Hepatocyte (in vitro differentiated cells): ENCODE measurements around the gene ATP6V0E1. TPM values are rescaled to one million over a fixed set of nuclear protein-coding genes. Genes with fewer than 3 reads are reported as not detected.
"Not testable (repeated sequence)": the region's sequence is repeated elsewhere in the genome, so short reads cannot be mapped to it uniquely, and the experiment has no call there.

Experiments used
- DNase-seq: peaks from one replicate; pipeline ENCODE4 v3.0.0-alpha.2; 2016; ENCODE audit warnings: low spot score
- H2AFZ ChIP-seq: fragments of 200-600 bp; sonication (generic); 2 replicates; pipeline ENCODE4 v1.6.0; 2016; ENCODE audit warnings: antibody characterized with exemption, mild to moderate bottlenecking
- H3K27ac ChIP-seq: fragments of 200-600 bp; sonication (generic); 2 replicates; pipeline ENCODE4 v1.5.1; 2016; ENCODE audit warnings: mild to moderate bottlenecking
- H3K27me3 ChIP-seq: fragments of 200-600 bp; sonication (generic); 2 replicates; pipeline ENCODE4 v1.6.1; 2016
- H3K36me3 ChIP-seq: fragments of 200-600 bp; sonication (generic); replicated peaks from 2 replicates; pipeline ENCODE4 v1.5.1; 2016; ENCODE audit warnings: low read depth; ENCODE audit not compliant: insufficient read depth
- H3K4me1 ChIP-seq: fragments of 200-600 bp; sonication (generic); 2 replicates; pipeline ENCODE4 v1.5.1; 2016; ENCODE audit warnings: mild to moderate bottlenecking, moderate library complexity; ENCODE audit not compliant: insufficient read depth
- H3K4me2 ChIP-seq: fragments of 200-600 bp; sonication (generic); 2 replicates; pipeline ENCODE4 v1.6.0; 2016
- H3K4me3 ChIP-seq: fragments of 200-600 bp; sonication (generic); 2 replicates; pipeline ENCODE4 v1.5.1; 2016; ENCODE audit warnings: mild to moderate bottlenecking
- H3K79me2 ChIP-seq: fragments of 200-600 bp; sonication (generic); 2 replicates; pipeline ENCODE4 v1.6.0; 2017; ENCODE audit warnings: mild to moderate bottlenecking
- H3K9me2 ChIP-seq: fragments of 200-600 bp; sonication (generic); replicated peaks from 2 replicates; pipeline ENCODE4 v1.6.0; 2017; ENCODE audit warnings: mild to moderate bottlenecking; ENCODE audit not compliant: insufficient read depth
- H3K9me3 ChIP-seq: fragments of 200-600 bp; sonication (generic); 2 replicates; pipeline ENCODE4 v1.5.1; 2016; ENCODE audit warnings: low read depth, mild to moderate bottlenecking
- H4K20me1 ChIP-seq: fragments of 200-600 bp; sonication (generic); 2 replicates; pipeline ENCODE4 v1.6.0; 2016; ENCODE audit warnings: mild to moderate bottlenecking; ENCODE audit not compliant: insufficient read depth, poor library complexity, severe bottlenecking
- CTCF ChIP-seq: fragments of 200-600 bp; sonication (generic); IDR thresholded peaks from 2 replicates; pipeline ENCODE4 v1.5.1; 2016; ENCODE audit warnings: antibody characterized with exemption, mild to moderate bottlenecking; ENCODE audit not compliant: poor library complexity
- EZH2 ChIP-seq: fragments of 200-600 bp; sonication (generic); IDR thresholded peaks from 2 replicates; pipeline ENCODE4 v1.6.1; 2016; ENCODE audit warnings: antibody characterized with exemption, mild to moderate bottlenecking, borderline replicate concordance
- EZH2phosphoT487 ChIP-seq: fragments of 200-600 bp; sonication (generic); IDR thresholded peaks from one replicate; pipeline ENCODE4 v1.6.1; 2018; ENCODE audit warnings: antibody characterized with exemption, mild to moderate bottlenecking, low read depth, moderate library complexity; ENCODE audit not compliant: unreplicated experiment, severe bottlenecking
- WGBS: methylation state at CpG from one replicate; pipeline ENCODE4 v1.1.6; 2016; ENCODE audit warnings: low lambda C conversion rate; ENCODE audit errors: missing lambda C conversion rate; 5-methylcytosine and 5-hydroxymethylcytosine counted together
- polyA plus RNA-seq: library from polyadenylated mRNA; unstranded; fragments of >200 nt; fragmentation: Nextera tagmentation; extraction: Ambion mirVana; gene quantifications from 2 replicates; pipeline ENCODE4 v1.2.1, GENCODE V29; 2016
- total RNA-seq: library from RNA; depleted of rRNA; stranded (reverse); fragments of >200 nt; gene quantifications from 2 replicates; pipeline ENCODE4 v1.2.3, GENCODE V29; 2014

Gene ATP6V0E1
- total and polyA plus RNA-seq, 2 experiments from 2014 or later, result 216 to 657 TPM

- Histone ChIP-seq H3K27me3 (no peaks in the 10 kb centered on the region), H3K36me3 (no peaks in the 10 kb centered on the region), H3K4me2 (no peak overlapping the region), H2AFZ (no peak overlapping the region), H3K9me2 (no peaks in the 10 kb centered on the region), H4K20me1 (peaks cover 34% of the 10 kb centered on the region), H3K4me1 (no peaks in the 10 kb centered on the region), H3K9me3 (no peaks in the 10 kb centered on the region), H3K79me2 (peaks cover 86% of the 10 kb centered on the region), H3K27ac (no peak overlapping the region), H3K4me3 (no peak overlapping the region)
- WGBS, result 95% methylated on average over 7 of the region's 7 CpGs
- no peak for DNase-seq
- TF ChIP-seq EZH2phosphoT487 (no peak), EZH2 (no peak)
Measured at GRCh38 chr5:173069671-173070070, 86.1 kb downstream of the ATP6V0E1 start.

GRCh38 chr5:173075137-173075843 is 91.7 kb downstream of the ATP6V0E1 start:
- no peak for TF ChIP-seq CTCF
- no peak for TF ChIP-seq EZH2phosphoT487
- TF ChIP-seq EZH2, result no peak
- H3K79me2 ChIP-seq, result peaks cover 71% of the 10 kb centered on the region
- 91% methylated on average over 5 of the region's 5 CpGs for WGBS
- H3K4me2 ChIP-seq, result no peak overlapping the region
- no peaks in the 10 kb centered on the region for H3K36me3 ChIP-seq
- no peaks in the 10 kb centered on the region for H3K4me1 ChIP-seq
- H4K20me1 ChIP-seq, result peaks cover 13% of the 10 kb centered on the region
- H3K4me3 ChIP-seq, result no peak overlapping the region
- no peak overlapping the region for H2AFZ ChIP-seq
- no peak overlapping the region for H3K27ac ChIP-seq
- no peaks in the 10 kb centered on the region for H3K9me2 ChIP-seq
- H3K9me3 ChIP-seq, result no peaks in the 10 kb centered on the region
- no peaks in the 10 kb centered on the region for H3K27me3 ChIP-seq
- no peak for DNase-seq

GRCh38 chr5:173075970-173076369 is 92.4 kb downstream of the ATP6V0E1 start:
- Histone ChIP-seq H2AFZ (no peak overlapping the region), H3K27me3 (no peaks in the 10 kb centered on the region), H3K36me3 (no peaks in the 10 kb centered on the region), H3K4me1 (no peaks in the 10 kb centered on the region), H3K4me2 (no peak overlapping the region), H3K79me2 (peaks cover 64% of the 10 kb centered on the region), H3K9me3 (no peaks in the 10 kb centered on the region), H3K4me3 (no peak overlapping the region), H3K27ac (no peak overlapping the region), H4K20me1 (peaks cover 13% of the 10 kb centered on the region), H3K9me2 (no peaks in the 10 kb centered on the region)
- TF ChIP-seq EZH2phosphoT487, result no peak
- no peak for TF ChIP-seq CTCF
- TF ChIP-seq EZH2, result no peak
- WGBS, result 96% methylated on average over 5 of the region's 5 CpGs
- no peak for DNase-seq

- DNase-seq, H3K27ac ChIP-seq, H3K9me3 ChIP-seq, H3K9me2 ChIP-seq, H3K4me1 ChIP-seq, H3K36me3 ChIP-seq, H3K4me2 ChIP-seq, H2AFZ ChIP-seq, H3K4me3 ChIP-seq, H3K27me3 ChIP-seq: not testable (repeated sequence)
- H4K20me1 ChIP-seq, result peaks cover 13% of the 10 kb centered on the region
- WGBS, result 83% methylated on average over 4 of the region's 4 CpGs
- peaks cover 60% of the 10 kb centered on the region for H3K79me2 ChIP-seq
Measured at GRCh38 chr5:173076471-173076870, 92.9 kb downstream of the ATP6V0E1 start.
